Measurements from ENCODE around the gene RPS26. TPM values are rescaled to one million over a fixed set of nuclear protein-coding genes. Genes with fewer than 3 reads are reported as not detected.

RPS26 gene
- total RNA-seq, 1 experiment from 2014 or later = 77.2 TPM

GRCh38 chr12:56041552-56042429 lies at the start of gene RPS26 (continued):
- TF ChIP-seq MXD4 (CRISPR knock-in tag; IDR thresholded peaks at IDR 0.05; ENCODE audit: borderline replicate concordance) = no peak
- no peak for TF ChIP-seq PRRX2 (CRISPR knock-in tag; IDR thresholded peaks at IDR 0.05)
- peak; percentile 81; the same call in 1 of the 2 replicates for TF ChIP-seq AR (CRISPR knock-in tag; IDR thresholded peaks at IDR 0.05)
- no peak for TF ChIP-seq GRHL2 (CRISPR knock-in tag; IDR thresholded peaks at IDR 0.05; ENCODE audit: insufficient replicate concordance, severe bottlenecking)
- TF ChIP-seq PREB (CRISPR knock-in tag; IDR thresholded peaks at IDR 0.05; ENCODE audit: borderline replicate concordance) = no peak
- TF ChIP-seq ATF1 (CRISPR knock-in tag; IDR thresholded peaks at IDR 0.05) = no peak
- no peak for TF ChIP-seq ERG (CRISPR knock-in tag; IDR thresholded peaks at IDR 0.05)
- no peak for TF ChIP-seq TP53 (CRISPR knock-in tag; IDR thresholded peaks at IDR 0.05)
- no peak for TF ChIP-seq USF2 (CRISPR knock-in tag; IDR thresholded peaks at IDR 0.05)
- no peak for TF ChIP-seq ZNF121 (CRISPR knock-in tag; IDR thresholded peaks at IDR 0.05)
- TF ChIP-seq E2F1 (CRISPR knock-in tag; IDR thresholded peaks at IDR 0.05) = no peak
- TF ChIP-seq NFATC4 (CRISPR knock-in tag; IDR thresholded peaks at IDR 0.05) = no peak
- no peak for TF ChIP-seq FOXJ3 (CRISPR knock-in tag; IDR thresholded peaks at IDR 0.05; ENCODE audit: borderline replicate concordance)
- TF ChIP-seq MAX (CRISPR knock-in tag; IDR thresholded peaks at IDR 0.05) = peak; percentile 75; the same call in 1 of the 2 replicates
- TF ChIP-seq MLX (CRISPR knock-in tag; IDR thresholded peaks at IDR 0.05) = no peak
- peak; percentile 44; the same call in 1 of the 2 replicates for TF ChIP-seq CBFB (CRISPR knock-in tag; IDR thresholded peaks at IDR 0.05; ENCODE audit: low read depth)
- peak; percentile 24; the same call in 1 of the 2 replicates for TF ChIP-seq FOXP1 (CRISPR knock-in tag; IDR thresholded peaks at IDR 0.05; ENCODE audit: borderline replicate concordance)
- TF ChIP-seq GTF2I (CRISPR knock-in tag; conservative IDR thresholded peaks at IDR 0.05) = no peak
- TF ChIP-seq ZBTB43 (CRISPR knock-in tag; IDR thresholded peaks at IDR 0.05) = no peak
- no peak for TF ChIP-seq ATF6 (CRISPR knock-in tag; IDR thresholded peaks at IDR 0.05)
- TF ChIP-seq ZNF317 (CRISPR knock-in tag; IDR thresholded peaks at IDR 0.05; ENCODE audit: borderline replicate concordance, low read depth) = no peak
- no peak for TF ChIP-seq ATF2 (CRISPR knock-in tag; IDR thresholded peaks at IDR 0.05; ENCODE audit: borderline replicate concordance, low read depth)
- no peak for TF ChIP-seq RORB (CRISPR knock-in tag; IDR thresholded peaks at IDR 0.05)
